GM12892 (cell line): ENCODE measurements around the gene MACROD1.

Source experiments
- POLR2A ChIP-seq: IDR thresholded peaks from 2 replicates; pipeline ENCODE4 v1.6.1; 2011; ENCODE audit warnings: low read depth, low read length, control low read depth
- POLR2AphosphoS5 ChIP-seq: IDR thresholded peaks from 2 replicates; pipeline ENCODE4 v1.6.1; 2011; ENCODE audit warnings: low read depth, low read length, control low read depth
- TAF1 ChIP-seq: IDR thresholded peaks from 2 replicates; pipeline ENCODE4 v1.6.1; 2011; ENCODE audit warnings: low read depth, mild to moderate bottlenecking, control low read depth, low read length, borderline replicate concordance

GRCh38 chr11:64150481-64151239, 15.3 kb downstream of the MACROD1 start:
- TF ChIP-seq POLR2A, result no peak
- TF ChIP-seq POLR2AphosphoS5, result no peak
- no peak for TF ChIP-seq TAF1
